CD1c-positive myeloid dendritic cell (primary cell): ENCODE results near the gene COG7.
"Not testable (repeated sequence)": the region's sequence is repeated elsewhere in the genome, so short reads cannot be mapped to it uniquely, and the experiment has no call there.

Experiments
- DNase-seq: peaks from one replicate; pipeline ENCODE4 v3.0.0-alpha.2; 2016; ENCODE audit errors: extremely low spot score

COG7 gene

GRCh38 chr16:23476289-23476688 is 23.3 kb upstream of the COG7 start:
- DNase-seq: no peak

GRCh38 chr16:23469814-23470213 is 16.8 kb upstream of the COG7 start:
- DNase-seq: no peak

- no peak for DNase-seq
Observed at GRCh38 chr16:23466162-23466885, 13.3 kb upstream of the COG7 start.

DNA sequence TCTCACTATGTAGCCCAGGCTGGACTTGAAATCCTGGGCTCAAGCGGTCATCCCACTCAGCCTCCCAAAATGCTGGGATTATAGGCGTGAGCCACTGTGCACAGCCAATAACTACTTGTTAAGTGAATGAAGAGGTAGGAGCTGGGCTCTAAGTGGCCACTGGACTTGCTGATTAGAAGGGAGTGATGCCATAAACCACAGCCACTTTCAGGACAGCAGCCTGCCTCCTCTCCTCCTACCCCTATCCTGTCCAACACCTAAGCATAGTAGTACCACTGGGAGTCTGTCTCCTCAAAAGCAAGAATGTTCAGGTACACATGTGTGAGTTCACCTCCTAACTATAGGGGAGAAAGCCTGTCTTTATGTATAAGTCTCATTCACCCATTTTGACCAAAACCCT is 12.2 kb upstream of the COG7 start:
- no peak for DNase-seq

- no peak for DNase-seq
Observed at GRCh38 chr16:23464196-23464595, 11.2 kb upstream of the COG7 start.

DNA sequence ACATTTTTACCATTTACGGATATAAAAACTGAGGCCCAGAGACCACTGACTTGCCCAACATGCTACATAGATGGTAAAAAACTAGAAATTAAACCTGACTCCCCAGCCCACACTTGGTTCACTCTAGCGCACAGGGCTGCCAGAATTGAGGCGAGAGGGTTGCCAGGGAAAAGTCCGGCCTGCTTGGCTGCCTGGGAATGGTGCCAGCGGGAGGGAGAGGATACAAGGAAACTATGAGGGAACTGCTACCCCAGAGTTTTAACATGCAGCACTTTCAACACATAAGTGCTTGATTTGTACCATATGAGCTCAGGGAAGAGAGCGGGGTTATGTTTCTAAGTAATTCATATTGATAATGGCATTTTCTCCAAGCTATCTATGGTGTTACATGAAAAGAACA is 10.0 kb upstream of the COG7 start:
- not testable (repeated sequence) for DNase-seq

- DNase-seq: no peak
Observed at GRCh38 chr16:23453338-23454052, 506 bp upstream of the COG7 start.

GRCh38 chr16:23452221-23452571 is 793 bp downstream of the COG7 start:
- no peak for DNase-seq

DNA sequence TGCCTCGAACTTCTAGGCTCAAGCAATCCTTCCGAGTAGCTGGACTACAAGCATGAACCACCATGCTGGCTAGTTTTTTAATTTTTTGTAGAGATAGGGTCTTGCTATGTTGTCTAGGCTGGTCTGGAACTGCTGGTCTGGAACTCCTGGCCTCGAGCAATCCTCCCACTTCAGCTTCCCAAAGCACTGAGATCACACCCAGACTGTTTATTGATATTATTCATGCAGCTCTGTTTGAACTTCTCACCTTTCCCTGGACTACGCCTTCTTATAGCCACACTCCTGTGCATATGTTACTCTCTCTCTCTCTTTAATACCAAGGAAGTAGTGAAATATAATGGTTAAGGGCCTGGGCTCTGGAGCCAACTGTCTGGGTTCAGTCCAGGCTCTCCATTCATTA is 4.6 kb downstream of the COG7 start:
- DNase-seq: no peak

GRCh38 chr16:23437542-23437941 is 15.4 kb downstream of the COG7 start:
- not testable (repeated sequence) for DNase-seq

- DNase-seq: no peak
Observed at GRCh38 chr16:23436951-23437350, 16.0 kb downstream of the COG7 start.

DNA sequence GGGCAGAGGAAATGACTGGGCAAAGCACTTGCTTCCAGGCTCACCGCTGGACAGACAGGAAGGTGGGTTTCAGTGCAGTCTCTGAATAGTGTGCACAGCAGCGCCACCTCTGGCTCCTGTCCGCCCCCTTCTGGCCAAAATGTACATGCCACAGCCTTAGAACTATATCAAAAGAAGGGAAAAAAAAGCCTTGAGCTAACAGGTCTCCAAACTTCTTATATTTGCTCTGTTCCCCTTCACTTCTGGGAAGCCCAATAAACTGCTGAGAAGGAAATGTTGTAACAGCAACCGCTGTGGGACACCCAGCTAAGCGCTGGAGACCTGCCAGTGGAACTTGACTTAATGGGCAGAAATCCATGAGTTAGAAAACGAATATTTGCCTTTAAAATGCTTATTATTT is 17.5 kb downstream of the COG7 start:
- peak; percentile 72 for DNase-seq

- peak; percentile 71 for DNase-seq
Observed at GRCh38 chr16:23434380-23434779, 18.6 kb downstream of the COG7 start.

DNA sequence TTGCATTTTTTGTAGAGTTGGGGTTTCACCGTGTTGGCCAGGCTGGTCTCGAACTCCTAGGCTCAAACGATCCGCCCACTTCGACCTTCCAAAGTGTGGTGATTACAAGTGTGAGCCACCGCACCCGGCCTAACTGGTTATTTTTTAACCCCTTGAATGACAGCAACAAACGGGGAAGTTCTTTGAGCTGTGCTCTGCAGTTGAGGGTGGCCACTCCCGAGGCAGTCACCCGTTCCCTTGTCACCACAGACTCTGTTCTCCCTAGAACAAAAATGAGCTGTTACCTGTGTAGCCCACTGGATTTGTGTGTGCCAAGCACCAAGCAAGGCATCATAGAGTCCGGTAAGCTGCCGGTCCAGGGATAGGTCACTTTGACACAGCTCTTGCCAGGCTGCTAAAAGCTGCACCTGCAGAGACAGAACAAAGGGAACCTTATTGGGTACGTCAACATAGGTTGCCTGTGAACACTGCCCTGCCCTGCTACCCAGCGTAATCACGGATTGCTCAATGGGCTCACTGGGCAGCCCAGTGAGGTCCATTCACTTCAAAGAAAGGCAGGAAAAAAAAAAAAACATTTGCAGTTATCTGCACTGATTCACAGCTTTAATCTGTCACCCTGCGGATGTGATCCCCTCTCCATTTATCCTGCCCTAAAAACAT is 19.6 kb downstream of the COG7 start:
- DNase-seq: no peak

DNA sequence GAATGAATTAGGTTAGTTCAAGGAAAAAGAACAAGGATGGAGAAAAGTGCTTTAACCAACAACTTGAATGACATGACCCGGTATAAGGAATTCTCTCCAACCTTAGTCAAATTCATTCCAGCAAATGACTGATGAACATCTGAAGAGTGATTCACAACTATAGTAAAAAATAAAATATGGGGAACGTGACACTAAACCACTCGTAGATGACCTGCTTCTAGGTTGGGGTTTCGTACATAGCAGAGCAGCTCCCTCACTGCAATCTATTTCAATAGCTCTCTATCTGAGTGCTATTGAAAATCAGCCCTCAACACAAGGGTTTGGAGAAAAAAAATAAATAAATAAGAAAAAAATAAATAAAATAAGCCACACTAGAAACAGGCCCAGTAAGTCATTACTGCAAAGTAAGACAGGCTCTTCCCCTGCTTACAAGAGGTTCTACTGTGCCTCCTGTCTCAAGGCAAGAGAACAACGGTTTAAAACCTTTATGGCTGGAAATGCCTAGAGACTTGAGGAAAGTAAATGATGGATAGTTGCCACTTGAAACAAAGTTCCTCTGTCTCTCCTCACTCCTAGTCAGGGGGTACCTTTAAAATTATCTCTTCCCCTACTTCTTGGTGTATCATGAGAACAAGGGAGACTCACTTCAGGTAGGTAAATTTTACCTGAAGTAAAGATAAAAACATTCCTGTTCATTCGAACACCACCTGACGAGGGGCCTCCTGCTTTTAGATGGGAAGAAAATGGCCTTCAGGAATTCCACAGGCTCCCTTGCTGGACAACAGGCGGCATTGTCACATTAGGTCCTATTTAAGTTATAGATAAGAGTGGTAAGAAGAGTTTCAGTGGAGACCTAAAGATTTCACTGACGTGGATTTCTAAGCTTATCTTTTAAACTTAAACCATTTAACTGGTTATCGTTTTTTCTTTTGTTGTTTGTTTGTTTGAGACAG is 20.5 kb downstream of the COG7 start:
- no peak for DNase-seq

DNA sequence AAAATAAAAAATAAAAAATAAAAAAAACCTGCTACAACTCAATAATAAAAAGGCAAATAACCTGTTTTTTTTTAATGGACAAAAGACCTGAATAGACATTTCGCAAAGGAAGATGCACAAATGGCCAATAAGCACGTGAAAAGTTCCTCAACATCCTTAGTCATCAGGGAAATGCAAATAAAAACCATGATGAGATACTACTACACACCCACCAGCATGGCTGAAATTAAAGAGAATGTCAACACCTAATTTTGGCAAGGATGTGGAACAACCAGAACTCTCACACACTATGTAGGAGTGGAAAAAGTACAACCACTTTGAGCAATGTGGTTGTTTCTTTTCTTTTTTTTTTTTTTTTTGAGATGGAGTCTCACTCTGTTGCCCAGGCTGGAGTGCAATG is 24.6 kb downstream of the COG7 start:
- no peak for DNase-seq

DNA sequence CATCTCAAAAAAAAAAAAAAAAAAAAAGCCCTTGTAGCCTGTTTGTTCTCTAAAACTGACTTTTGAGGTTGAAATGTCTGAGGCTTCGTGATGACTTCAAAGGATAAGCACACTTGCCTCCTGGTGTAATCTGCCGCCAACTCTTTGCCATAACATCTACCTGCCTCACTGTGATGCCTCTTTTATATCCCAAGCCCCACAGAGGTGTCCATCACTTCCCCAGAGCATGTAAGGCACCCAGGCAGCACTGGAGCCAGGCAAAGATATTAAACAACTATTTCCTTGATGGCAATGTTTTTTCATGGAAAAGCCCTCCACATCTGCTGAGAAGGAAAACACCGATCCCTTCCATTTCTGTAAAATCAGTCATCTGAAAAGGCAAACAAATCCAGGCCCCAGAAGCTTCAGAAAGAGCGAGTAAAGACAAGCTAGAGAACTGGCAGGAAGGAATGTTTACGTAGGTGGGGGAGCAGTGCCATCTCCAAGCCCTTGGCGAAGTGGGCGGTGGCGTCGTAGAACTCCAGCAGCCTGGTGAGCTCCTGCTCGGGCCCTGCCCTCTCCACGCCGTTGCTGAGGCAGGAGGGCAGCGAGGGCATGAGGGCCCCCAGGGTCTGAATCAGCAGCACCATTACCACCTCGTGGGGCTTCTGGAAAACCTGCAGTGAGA is 28.6 kb downstream of the COG7 start:
- no peak for DNase-seq

GRCh38 chr16:23423496-23424049 is 29.4 kb downstream of the COG7 start:
- DNase-seq: no peak

- DNase-seq: no peak
Observed at GRCh38 chr16:23420011-23420410, 33.0 kb downstream of the COG7 start.

DNA sequence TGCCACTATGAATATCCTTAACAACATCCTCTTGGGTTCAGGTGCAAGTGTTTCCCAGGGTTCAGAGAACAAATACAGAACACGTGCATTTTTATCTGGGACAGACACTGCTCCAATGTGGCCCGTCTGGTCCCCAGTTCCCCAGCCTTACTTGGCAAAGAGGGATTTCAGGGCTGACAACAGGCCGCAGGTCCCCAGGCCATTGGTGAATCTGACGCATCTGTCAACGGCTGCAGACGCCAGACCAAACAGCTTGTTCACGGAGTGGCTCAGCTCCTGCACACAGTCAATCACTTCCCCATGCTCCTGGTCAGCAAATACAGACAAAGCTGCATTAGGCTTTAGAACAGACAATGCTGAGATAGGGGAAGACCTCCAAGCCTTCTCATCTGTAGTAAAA is 36.2 kb downstream of the COG7 start:
- DNase-seq: no peak

DNA sequence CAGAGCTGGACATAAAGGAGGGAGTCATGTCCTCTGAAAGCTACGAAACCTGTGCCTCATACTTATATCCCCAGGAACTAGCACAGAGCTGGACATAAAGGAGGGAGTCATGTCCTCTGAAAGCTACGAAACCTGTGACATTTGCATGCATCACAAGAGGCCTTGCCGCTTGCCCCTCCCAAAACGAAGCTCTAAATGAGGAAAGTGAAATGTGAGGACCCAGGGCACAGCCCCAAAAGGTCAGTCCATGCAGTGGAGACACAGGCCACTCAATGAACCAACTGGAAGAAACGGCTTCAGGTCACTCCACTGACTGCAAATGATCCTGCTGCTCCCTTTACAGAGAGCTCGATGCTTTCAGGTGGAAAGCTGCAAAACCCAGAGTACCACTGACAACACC is 38.3 kb downstream of the COG7 start:
- no peak for DNase-seq
